ENCODE results near the gene HOXA11.
A peak's percentile ranks its signal among the peaks of the same experiment; 100 is the strongest.

Gene HOXA11

DNA sequence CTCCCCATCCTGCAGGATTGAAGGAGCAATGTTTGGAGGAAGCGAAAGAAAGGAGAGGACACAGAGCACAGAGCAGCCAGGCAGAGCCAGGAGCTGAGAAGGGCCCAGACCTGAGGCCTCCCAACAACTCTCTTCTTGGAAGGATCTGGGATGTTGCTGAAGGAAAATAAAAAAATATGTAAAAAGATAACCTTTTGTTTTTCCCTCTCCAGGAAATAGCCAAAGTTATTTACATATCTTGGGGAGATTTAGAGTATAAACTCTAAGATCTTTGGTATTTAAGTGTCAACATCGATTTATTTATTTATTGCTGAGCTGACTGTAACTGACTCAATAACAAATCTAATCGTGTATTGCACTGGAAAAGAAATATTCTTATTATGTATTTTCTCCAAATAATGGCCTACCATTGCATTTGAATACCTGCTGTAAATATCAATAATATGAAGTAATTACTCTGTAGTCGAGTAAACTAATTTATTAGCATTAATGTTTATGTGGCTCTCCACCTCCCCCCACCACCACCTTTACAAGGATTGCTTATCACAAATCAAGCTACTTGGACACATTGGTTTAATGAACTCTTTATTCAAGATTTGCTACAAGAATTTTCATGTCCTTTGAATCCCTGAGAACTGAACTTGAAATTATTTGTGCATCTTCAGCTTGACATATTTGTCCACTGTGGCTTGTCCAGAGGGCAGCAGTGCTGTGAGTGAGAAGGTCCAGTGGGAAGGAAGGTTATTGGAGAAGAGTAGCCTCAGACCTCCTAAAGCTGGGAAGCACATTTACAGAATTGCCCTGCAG, 1.8 kb upstream of the HOXA11 start:
- peak in 5 of 42 donors; percentile 1 to 7 (median 2) for DNase-seq
- intact Hi-C loops (cut with DNase I): no loop called here

- DNase-seq: peak in 7 of 42 donors; percentile 4 to 18 (median 9)
- intact Hi-C loops (cut with DNase I): no loop called here
These were observed 1.0 kb upstream of the HOXA11 start for GRCh38 chr7:27185854-27186667.

DNA sequence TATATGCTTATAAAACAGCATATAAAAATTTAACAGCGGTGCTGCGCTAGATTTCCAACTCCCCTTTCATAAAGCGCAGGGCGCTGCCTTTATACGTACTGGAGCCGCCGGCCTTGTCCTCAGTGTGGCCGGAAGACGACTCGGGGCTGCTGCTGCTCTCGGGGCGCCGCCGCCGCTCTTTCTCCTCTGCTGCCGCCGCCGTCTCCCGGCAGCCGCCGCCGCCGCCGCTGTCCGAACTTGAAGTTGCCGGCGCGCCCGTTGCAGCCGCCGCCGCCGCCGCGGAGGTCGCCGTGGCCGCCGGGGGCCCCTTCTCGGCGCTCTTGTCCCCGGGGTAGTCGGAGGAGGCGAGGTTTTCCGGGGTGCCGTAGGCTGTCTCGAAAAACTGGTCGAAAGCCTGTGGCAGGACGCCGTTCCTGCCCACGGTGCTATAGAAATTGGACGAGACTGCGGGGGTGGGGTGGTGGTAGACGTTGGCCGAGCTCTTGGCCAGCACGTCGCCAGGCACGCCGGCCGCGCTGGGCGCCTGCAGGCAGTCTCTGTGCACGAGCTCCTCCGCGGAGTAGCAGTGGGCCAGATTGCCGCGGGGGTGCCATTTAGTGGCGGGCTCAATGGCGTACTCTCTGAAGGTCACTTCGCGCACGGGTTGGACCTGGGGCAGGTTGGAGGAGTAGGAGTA, 557 bp downstream of the HOXA11 start:
- intact Hi-C loops (cut with DNase I): no loop called here
- DNase-seq: peak in 7 of 42 donors; percentile 8 to 28 (median 14)

- DNase-seq: peak in 5 of 42 donors; percentile 3 to 23 (median 4)
These were observed 1.2 kb downstream of the HOXA11 start for GRCh38 chr7:27183682-27184336.

DNA sequence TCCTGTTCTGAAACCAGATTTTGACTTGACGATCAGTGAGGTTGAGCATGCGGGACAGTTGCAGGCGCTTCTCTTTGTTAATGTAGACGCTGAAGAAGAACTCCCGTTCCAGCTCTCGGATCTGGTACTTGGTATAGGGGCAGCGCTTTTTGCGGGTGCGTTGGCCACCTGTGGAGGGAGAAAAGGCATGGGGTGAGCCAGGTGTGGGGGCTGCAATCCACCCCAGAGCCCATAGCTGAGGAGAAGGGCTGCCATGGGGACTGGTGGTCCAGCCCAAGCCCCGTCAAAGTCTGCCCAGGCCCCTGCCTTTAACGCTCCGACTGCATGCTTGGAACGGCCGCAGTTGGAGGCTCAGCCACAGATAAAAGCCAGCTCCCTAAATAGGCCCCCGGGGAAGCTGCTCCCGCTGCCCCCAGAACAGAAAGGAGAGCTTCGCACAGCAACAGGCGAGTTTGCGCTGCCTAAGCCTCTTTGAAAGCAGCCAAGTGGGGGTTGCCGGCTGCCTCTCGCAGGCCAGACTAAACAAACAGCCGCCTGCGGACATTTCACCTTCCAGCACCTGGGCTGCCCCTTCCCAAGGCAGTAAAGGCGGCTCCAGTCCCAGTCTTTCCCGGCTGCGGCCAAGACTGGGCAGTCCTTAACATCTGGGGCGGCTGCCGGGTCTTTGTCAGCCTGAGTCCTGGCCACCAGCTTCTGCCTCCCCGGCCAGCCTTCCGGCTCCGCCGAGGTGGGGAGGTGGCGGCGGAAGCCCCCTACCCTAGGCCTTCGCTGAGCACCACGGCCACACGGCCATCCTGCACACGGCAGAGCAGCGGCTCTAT, 2.0 kb downstream of the HOXA11 start:
- intact Hi-C loops (cut with DNase I): no loop called here

More at GRCh38 chr7:27183682-27184336, 1.2 kb downstream of the HOXA11 start:
- intact Hi-C loops (cut with DNase I): no loop called here

GRCh38 chr7:27182285-27182841, 2.7 kb downstream of the HOXA11 start:
- intact Hi-C loops (cut with DNase I): no loop called here
- DNase-seq: peak in 6 of 42 donors; percentile 1 to 11 (median 6)

More for the DNA sequence above, 2.0 kb downstream of the HOXA11 start:
- peak in 8 of 42 donors; percentile 5 to 36 (median 12) for DNase-seq

GRCh38 chr7:27181795-27182275, 3.2 kb downstream of the HOXA11 start:
- DNase-seq: peak in 2 of 42 donors; percentile 2 to 6
- intact Hi-C loops (cut with DNase I): no loop called here

DNA sequence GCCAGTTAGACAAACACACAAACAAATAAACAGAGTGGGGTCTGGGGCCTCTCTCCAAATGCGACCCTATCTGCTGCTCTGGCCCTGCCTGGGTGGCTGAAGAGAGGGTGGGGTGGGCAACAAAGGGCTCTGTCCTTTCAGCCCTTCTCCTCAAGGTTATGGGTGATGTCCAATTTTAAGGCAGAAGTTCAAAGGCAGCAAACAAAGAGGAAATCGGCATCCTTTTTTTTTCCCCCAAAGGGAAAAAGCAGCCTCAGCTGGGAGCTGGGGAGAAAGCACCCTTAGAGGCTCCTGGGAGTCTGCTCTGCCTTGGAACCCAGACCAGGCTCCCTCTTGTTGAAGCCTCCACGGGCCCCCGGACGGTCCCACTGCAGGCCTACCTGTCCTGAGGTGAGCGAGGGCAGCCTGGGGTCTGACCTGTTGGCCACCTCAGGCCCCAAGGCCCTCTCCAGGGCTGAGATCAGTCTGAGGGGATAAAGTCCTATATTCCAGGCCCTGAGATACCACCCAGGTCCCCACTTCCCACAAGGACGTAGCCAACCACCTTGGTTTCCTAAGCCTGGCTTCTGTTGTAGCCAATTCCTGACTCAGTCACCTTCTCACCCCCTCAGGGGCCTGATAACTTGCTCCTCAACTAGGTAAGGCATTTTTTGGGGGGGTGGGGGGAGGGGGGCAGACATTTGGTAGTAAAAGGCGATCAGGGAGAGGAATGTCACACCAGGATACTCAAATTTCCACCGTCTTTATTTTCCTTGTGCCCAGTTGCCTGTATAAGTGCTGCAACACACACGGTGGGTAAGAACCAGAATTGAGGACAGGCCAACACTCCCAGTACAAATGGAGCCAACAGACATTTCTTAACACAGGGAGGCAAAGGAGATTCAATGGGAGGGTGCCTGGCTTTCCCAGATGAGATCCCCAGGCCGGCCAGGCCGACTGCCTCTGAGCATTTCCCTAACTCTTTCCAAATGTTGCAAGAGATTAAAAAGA, 4.3 kb downstream of the HOXA11 start:
- intact Hi-C loops (cut with DNase I): no loop called here
- DNase-seq: peak in 3 of 42 donors; percentile 3 to 17 (median 13)

DNA sequence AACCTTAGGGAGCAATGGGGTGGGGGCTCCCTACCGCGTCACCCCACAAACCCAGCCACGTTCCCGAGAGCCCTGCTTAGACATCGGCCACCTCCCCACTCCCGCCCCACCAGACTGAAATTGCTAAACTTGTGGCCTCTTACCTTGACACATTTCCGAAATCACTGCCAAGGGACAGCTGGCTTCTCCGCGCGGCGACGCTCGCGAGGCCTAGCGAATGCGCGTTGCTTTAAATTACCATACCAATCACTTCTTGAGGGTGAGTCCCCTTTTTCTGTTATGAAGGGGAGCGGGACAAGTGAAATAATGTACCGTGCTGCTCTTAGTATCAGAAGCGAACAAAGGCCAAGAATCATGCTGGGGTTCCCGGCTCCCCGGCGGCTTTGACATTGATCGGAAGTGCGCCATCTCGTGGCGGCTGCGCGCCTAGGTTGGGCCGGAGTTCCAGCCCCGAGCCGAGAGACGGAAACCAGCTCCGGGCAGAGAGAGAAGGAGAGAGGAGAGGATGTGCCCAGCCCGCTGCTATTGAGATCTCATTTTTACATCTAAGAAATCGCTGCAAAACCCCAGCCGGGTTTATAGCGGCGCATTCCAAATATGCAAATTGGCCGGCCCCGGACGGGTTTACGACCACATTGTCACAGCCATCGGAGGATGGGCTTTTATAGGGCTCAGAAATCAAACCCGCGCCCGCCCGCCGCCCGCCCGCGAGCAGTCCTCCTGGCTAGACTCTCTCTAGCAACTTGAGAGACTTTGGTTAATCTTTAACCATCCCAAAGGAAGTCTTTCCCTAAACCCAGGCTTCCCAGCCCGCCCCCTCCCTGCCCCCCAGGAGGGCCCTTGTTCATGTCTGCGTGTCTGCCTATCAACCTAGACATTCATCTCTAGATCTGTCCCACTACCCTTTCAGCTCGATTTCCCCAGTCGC, 5.3 kb downstream of the HOXA11 start:
- intact Hi-C loops (cut with DNase I): no loop called here
- DNase-seq: peak in 21 of 42 donors; percentile 3 to 68 (median 38)

DNA sequence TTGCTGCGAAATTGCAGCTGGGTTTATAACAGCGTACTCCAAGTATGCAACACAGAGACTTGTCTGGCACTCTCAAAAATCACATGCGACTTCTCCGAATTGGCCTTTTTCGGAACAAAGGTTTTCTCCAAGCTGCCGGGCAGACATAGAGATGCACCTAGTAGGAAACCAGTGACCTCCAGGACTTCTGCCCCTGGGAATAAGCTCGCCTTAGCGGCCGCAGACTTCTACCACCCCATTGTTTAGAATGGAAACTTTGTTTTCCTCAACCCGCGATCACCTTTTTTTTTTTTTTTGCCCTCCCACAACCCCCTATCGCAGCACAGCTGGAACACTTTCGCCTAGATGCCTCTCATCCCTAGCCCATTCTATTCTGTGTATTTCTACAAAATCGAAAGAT, 6.0 kb downstream of the HOXA11 start:
- intact Hi-C loops (cut with DNase I): no loop called here
- peak in 1 of 42 donors; percentile 2 for DNase-seq

DNA sequence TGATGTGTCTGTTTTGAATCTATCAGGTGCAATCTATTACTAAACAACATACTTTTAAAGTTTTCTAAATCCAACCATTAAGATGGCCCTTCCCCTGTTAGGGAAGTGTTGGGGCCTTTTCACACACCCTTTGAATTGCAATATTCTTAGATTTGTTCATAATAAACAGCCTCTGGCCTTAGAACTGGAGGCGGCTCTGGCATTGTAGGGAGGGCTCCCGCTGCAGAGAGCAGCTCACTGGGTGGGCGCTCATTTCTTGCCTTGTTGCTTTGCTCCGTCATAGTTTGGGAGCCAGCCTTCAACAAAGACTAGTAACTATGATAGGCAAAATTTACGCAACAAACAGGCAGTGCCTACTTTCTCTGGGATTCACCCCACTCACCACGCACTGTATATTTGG, 6.7 kb downstream of the HOXA11 start:
- intact Hi-C loops (cut with DNase I): no loop called here
- DNase-seq: peak in 1 of 42 donors; percentile 6

- DNase-seq: no peak
- intact Hi-C loops (cut with DNase I): no loop called here
These were observed 7.2 kb downstream of the HOXA11 start for GRCh38 chr7:27177795-27178320.

DNA sequence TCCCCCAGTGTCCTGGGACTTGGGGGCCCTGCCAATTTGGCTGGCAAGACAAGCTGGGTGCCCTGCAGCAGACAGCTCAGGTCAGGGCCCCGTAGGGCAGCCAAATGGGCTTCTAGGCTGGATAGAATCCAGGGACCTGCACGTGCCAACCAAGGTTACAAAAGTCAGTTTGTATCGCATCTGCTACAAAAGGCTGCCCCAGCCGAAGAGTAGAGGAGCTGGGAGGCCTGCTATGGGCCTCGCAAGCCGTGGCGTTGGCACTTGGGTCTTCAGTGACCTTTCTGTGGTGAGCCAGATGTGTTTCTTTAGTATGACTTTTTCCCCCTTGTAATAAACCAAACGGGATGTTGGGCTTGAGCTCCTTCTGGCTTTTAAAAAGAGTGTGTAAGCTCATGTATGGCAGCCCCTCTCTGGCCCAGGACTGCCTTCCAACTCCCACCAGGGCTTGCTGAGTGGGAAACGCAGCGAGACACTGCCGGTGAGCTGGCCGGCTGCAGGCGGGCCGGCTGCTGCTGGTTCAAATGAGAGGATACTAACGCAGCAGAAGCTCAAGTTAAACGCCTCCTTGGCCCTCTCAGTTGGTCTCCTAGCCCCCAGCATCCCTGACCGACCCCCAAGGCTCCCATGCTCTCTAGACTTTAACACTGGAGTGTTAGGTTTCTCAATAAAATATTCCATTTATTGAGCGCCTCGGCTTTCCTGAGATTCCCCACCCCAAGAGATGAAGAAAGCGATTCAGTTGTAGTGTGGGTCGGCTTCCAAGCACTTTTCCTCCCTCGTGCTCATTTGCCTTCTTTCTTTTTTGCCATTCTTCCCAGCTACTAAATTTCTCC, 7.9 kb downstream of the HOXA11 start:
- intact Hi-C loops (cut with DNase I): no loop called here
- DNase-seq: peak in 3 of 42 donors; percentile 2 to 12 (median 9)

- peak in 3 of 42 donors; percentile 3 to 9 (median 8) for DNase-seq
- intact Hi-C loops (cut with DNase I): no loop called here
These were observed 8.5 kb downstream of the HOXA11 start for GRCh38 chr7:27176524-27176845.
